K562 (cell line): ENCODE results near the gene MRPS24.

Source experiments
- MXI1 ChIP-seq: IDR thresholded peaks from 2 replicates; pipeline ENCODE4 v1.6.1; 2011; ENCODE audit warnings: low read depth, mild to moderate bottlenecking, improper control_type of control experiment, low read length
- SMAD2 ChIP-seq: fragments of 150-350 bp; IDR thresholded peaks from 2 replicates; pipeline ENCODE4 v1.6.1; 2014; ENCODE audit warnings: low read depth, mild to moderate bottlenecking, low read length
- TF ChIP-seq, protein P1 (sequence below): sonication (generic); formaldehyde crosslinking; IDR thresholded peaks from 2 replicates; pipeline ENCODE4 v1.8.0; 2023; ENCODE audit warnings: missing genetic modification reagents, mild to moderate bottlenecking, borderline replicate concordance
- TF ChIP-seq, protein P2 (sequence below), 3 experiments: IDR thresholded peaks in 2 of 3; conservative IDR thresholded peaks in 1 of 3; 2 replicates each; pipeline ENCODE4 v1.5.1; 2011 to 2012; ENCODE audit warnings: low read length in 3 of 3, mild to moderate bottlenecking in 3 of 3, control low read depth in 2 of 3, improper control_type of control experiment in 1 of 3, inconsistent platforms in 1 of 3, low read depth in 1 of 3, mixed read lengths in 1 of 3, moderate library complexity in 1 of 3; ENCODE audit not compliant: insufficient read depth in 2 of 3
- TF ChIP-seq, protein P3 (sequence below): fragments of 250-450 bp; sonication (Bioruptor Pico); IDR thresholded peaks from 2 replicates; pipeline ENCODE4 v1.5.0; 2021; ENCODE audit warnings: mild to moderate bottlenecking, moderate library complexity

DNA sequence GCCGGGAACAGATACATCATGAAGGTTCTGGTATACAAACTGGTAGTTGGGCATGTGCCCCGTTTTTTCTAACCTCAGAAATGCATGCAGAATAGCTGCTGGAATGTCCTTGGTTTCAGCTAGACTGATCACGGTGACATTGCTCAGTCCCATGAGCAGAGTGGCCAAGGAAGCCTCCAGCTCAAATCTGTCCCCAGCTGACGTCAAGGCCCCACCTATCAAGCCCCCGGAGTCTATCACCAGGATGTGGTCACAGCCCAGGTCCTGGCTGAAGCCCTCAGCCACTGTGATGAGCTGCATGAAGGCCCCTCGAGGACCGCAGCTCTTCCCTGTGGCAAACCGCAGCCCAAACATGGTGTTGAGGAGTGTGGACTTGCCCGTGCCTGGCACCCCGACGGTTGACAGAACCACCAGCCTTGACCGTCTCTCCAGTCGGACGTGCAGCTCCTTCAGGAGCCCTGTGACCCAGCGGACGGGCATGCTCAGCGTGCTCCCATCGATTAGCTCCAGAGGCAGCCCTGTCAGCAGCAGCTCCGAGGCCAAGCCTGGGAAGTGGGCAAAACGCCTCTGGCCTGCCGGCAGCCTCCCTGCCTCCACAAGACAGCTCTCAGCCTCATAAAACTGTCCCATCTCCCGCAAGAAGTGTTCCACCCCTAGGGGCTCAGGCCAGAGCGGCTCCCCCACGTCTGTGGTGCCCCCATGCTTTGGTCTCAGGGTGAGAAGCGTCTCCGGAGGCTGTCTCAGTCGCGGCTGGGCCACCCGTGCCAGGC is 7.8 kb upstream of the MRPS24 start:
- TF ChIP-seq SMAD2 (no peak), MXI1 (no peak)
- TF ChIP-seq, protein P1, sequence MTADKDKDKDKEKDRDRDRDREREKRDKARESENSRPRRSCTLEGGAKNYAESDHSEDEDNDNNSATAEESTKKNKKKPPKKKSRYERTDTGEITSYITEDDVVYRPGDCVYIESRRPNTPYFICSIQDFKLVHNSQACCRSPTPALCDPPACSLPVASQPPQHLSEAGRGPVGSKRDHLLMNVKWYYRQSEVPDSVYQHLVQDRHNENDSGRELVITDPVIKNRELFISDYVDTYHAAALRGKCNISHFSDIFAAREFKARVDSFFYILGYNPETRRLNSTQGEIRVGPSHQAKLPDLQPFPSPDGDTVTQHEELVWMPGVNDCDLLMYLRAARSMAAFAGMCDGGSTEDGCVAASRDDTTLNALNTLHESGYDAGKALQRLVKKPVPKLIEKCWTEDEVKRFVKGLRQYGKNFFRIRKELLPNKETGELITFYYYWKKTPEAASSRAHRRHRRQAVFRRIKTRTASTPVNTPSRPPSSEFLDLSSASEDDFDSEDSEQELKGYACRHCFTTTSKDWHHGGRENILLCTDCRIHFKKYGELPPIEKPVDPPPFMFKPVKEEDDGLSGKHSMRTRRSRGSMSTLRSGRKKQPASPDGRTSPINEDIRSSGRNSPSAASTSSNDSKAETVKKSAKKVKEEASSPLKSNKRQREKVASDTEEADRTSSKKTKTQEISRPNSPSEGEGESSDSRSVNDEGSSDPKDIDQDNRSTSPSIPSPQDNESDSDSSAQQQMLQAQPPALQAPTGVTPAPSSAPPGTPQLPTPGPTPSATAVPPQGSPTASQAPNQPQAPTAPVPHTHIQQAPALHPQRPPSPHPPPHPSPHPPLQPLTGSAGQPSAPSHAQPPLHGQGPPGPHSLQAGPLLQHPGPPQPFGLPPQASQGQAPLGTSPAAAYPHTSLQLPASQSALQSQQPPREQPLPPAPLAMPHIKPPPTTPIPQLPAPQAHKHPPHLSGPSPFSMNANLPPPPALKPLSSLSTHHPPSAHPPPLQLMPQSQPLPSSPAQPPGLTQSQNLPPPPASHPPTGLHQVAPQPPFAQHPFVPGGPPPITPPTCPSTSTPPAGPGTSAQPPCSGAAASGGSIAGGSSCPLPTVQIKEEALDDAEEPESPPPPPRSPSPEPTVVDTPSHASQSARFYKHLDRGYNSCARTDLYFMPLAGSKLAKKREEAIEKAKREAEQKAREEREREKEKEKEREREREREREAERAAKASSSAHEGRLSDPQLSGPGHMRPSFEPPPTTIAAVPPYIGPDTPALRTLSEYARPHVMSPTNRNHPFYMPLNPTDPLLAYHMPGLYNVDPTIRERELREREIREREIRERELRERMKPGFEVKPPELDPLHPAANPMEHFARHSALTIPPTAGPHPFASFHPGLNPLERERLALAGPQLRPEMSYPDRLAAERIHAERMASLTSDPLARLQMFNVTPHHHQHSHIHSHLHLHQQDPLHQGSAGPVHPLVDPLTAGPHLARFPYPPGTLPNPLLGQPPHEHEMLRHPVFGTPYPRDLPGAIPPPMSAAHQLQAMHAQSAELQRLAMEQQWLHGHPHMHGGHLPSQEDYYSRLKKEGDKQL: no peak
- TF ChIP-seq, protein P2, sequence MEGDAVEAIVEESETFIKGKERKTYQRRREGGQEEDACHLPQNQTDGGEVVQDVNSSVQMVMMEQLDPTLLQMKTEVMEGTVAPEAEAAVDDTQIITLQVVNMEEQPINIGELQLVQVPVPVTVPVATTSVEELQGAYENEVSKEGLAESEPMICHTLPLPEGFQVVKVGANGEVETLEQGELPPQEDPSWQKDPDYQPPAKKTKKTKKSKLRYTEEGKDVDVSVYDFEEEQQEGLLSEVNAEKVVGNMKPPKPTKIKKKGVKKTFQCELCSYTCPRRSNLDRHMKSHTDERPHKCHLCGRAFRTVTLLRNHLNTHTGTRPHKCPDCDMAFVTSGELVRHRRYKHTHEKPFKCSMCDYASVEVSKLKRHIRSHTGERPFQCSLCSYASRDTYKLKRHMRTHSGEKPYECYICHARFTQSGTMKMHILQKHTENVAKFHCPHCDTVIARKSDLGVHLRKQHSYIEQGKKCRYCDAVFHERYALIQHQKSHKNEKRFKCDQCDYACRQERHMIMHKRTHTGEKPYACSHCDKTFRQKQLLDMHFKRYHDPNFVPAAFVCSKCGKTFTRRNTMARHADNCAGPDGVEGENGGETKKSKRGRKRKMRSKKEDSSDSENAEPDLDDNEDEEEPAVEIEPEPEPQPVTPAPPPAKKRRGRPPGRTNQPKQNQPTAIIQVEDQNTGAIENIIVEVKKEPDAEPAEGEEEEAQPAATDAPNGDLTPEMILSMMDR (IDR thresholded peaks at IDR 0.05 in 2 of 3, conservative IDR thresholded peaks at IDR 0.05 in 1 of 3; ENCODE audit: insufficient read depth in 2 of 3, low read depth in 1 of 3, low read length in 3 of 3): no peak
- TF ChIP-seq, protein P3, sequence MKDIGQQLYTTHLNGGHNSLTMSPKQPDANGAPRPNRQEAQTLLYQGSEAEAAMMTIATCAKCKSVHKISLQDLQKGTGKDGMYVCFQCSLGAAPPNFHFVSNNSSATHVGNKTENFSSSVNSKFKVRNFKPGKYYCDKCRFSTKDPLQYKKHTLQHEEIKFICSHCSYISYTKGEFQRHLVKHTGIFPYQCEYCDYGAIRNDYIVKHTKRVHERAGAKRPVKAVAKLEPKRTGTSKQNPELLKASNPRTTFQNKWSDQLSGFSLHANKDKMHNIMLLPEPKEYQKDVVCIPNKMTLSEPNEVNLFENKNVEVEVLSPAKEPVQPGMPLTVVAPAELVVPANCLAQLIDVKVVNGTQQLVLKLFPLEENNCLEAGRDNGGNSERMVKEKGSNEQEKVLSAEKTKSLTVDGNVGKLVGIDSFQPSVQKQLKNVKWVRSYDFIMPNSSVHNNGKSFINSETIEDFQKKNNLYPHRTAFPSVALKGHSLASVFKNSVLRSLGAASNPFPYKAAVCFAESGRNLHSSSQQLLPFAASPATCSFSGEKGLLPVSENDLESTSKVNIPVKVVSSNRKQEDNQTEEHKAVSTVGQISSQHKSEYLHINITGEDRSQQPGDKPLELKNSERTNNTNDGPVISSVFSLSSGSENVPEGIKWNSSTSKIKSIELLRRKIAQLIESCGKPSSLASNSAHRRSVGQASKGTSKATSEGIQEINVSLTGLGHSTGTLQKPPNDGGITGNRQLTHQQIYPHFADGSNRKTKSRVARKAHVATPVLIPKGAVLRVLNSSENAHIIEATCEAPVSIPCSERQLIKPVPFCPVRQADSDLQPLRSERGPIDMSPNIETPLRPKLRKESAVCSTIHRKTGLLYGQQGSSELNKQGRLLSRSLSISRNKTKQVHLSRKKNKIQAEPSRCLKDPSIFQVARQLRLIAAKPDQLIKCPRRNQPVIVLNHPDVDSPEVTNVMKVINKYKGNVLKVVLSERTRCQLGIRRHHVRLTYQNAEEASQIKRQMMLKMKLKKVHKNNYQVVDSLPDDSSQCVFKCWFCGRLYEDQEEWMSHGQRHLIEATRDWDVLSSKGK (CRISPR knock-in tag): no peak
